Measurements from ENCODE around the gene NINJ1.

Gene NINJ1

GRCh38 chr9:93173365-93174051 is 39.5 kb upstream of the NINJ1 start:
- no peak for TF ChIP-seq SIN3A (IDR thresholded peaks at IDR 0.05; ENCODE audit: borderline replicate concordance, insufficient read depth, low read length)
- no peak for TF ChIP-seq FOXP2 (optimal IDR thresholded peaks at IDR 0.05; ENCODE audit: borderline replicate concordance, extremely low read depth, extremely low read length, insufficient read depth)
- TF ChIP-seq REST (IDR thresholded peaks at IDR 0.05; ENCODE audit: insufficient read depth in 1 of 2, low read depth in 2 of 2, low read length in 2 of 2), result no peak
- no peak for TF ChIP-seq POLR2AphosphoS5 (IDR thresholded peaks at IDR 0.05; ENCODE audit: low read depth, low read length)
- TF ChIP-seq TAF1 (IDR thresholded peaks at IDR 0.05; ENCODE audit: borderline replicate concordance, insufficient read depth, low read length), result no peak

DNA sequence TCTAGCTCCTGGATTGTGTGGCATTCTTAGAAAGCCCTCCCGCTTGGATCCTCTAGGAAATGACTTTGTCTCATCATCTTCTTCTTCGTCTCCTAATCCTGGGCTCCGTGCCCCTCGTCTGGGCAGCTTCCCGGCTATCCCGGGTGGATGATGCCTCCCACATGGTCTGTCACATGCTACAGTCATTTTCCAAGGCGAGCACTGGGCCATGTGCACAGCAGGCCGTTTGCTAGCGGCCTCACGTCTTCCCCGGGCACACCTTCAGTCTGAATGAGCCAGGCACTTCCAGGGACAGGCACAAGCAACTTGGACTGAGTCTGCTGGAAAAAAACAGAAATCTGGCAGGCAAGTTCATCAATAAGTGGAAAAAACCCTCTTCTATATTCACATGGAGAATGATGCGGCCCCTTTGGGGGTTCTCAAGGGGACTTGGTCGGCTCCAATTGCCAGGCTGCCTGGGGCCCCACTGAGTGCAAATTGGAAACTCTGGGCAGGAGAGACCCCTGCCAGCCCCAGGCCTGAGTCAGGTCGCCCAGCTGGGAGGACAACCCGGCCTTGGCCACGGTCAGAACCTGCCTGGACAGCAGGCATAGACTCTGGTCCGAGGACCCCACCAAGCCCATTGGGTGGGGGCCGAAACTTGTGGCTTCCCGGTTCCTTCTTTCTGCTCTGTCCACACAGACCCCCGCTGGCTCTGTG is 38.8 kb upstream of the NINJ1 start:
- no peak for TF ChIP-seq FOXP2 (optimal IDR thresholded peaks at IDR 0.05; ENCODE audit: borderline replicate concordance, extremely low read depth, extremely low read length, insufficient read depth)
- TF ChIP-seq TAF1 (IDR thresholded peaks at IDR 0.05; ENCODE audit: borderline replicate concordance, insufficient read depth, low read length), result no peak
- TF ChIP-seq SIN3A (IDR thresholded peaks at IDR 0.05; ENCODE audit: borderline replicate concordance, insufficient read depth, low read length), result no peak
- TF ChIP-seq REST (IDR thresholded peaks at IDR 0.05; ENCODE audit: insufficient read depth in 1 of 2, low read depth in 2 of 2, low read length in 2 of 2), result no peak
- TF ChIP-seq POLR2AphosphoS5 (IDR thresholded peaks at IDR 0.05; ENCODE audit: low read depth, low read length), result no peak

- no peak for TF ChIP-seq TAF1 (IDR thresholded peaks at IDR 0.05; ENCODE audit: borderline replicate concordance, insufficient read depth, low read length)
- TF ChIP-seq FOXP2 (optimal IDR thresholded peaks at IDR 0.05; ENCODE audit: borderline replicate concordance, extremely low read depth, extremely low read length, insufficient read depth), result no peak
- no peak for TF ChIP-seq SIN3A (IDR thresholded peaks at IDR 0.05; ENCODE audit: borderline replicate concordance, insufficient read depth, low read length)
- TF ChIP-seq POLR2AphosphoS5 (IDR thresholded peaks at IDR 0.05; ENCODE audit: low read depth, low read length), result no peak
Observed at GRCh38 chr9:93171261-93171990, 37.4 kb upstream of the NINJ1 start.

DNA sequence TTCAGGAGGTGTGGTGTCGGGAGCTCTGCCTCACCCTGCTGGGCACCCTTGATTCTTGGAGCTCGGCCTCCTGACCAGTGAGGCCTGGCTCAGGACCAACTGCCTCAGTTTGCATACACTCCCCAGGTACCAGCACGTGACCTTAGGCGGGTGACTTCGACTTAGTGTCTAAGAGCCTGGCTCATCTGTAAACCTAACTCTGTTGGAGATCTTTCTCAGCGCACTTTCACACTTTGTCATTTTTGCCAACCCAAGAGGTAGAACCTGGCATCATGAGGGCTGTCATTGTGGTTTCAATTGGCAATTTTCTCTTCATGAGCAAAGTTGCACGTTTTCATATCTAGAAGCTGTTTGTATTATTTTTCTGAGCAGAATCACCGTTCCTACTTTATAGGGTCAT is 36.5 kb upstream of the NINJ1 start:
- TF ChIP-seq TAF1 (IDR thresholded peaks at IDR 0.05; ENCODE audit: borderline replicate concordance, insufficient read depth, low read length), result no peak
- no peak for TF ChIP-seq SIN3A (IDR thresholded peaks at IDR 0.05; ENCODE audit: borderline replicate concordance, insufficient read depth, low read length)
- no peak for TF ChIP-seq REST (IDR thresholded peaks at IDR 0.05; ENCODE audit: insufficient read depth in 1 of 2, low read depth in 2 of 2, low read length in 2 of 2)
- TF ChIP-seq POLR2AphosphoS5 (IDR thresholded peaks at IDR 0.05; ENCODE audit: low read depth, low read length), result no peak
- TF ChIP-seq FOXP2 (optimal IDR thresholded peaks at IDR 0.05; ENCODE audit: borderline replicate concordance, extremely low read depth, extremely low read length, insufficient read depth), result no peak

DNA sequence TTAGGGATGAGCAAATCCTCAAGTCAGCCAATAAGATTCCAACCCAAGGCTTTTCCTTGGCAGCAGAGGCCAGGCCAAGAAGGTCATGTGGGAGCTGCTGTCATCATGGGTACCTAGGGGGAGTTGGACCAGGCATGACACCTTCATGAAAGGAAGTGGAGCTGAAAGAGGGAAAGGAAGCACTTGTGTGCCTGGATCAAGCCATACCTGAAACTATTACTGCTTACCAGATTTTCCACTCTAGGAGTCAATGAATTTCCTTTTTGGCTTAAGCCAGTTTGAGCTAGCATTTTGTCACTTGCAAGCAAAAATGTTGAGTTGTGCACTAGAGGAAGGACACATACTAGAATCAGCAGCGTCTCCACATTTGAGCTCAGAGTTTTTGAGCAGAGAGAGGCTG is 35.4 kb upstream of the NINJ1 start:
- no peak for TF ChIP-seq REST (IDR thresholded peaks at IDR 0.05; ENCODE audit: insufficient read depth in 1 of 2, low read depth in 2 of 2, low read length in 2 of 2)
- TF ChIP-seq POLR2AphosphoS5 (IDR thresholded peaks at IDR 0.05; ENCODE audit: low read depth, low read length), result no peak
- TF ChIP-seq SIN3A (IDR thresholded peaks at IDR 0.05; ENCODE audit: borderline replicate concordance, insufficient read depth, low read length), result no peak
- no peak for TF ChIP-seq TAF1 (IDR thresholded peaks at IDR 0.05; ENCODE audit: borderline replicate concordance, insufficient read depth, low read length)
- no peak for TF ChIP-seq FOXP2 (optimal IDR thresholded peaks at IDR 0.05; ENCODE audit: borderline replicate concordance, extremely low read depth, extremely low read length, insufficient read depth)
